ENCODE data around the gene DHTKD1.
A peak's percentile ranks its signal among the peaks of the same experiment; 100 is the strongest.
"Not testable (repeated sequence)": the region's sequence is repeated elsewhere in the genome, so short reads cannot be mapped to it uniquely, and the experiment has no call there.

The DHTKD1 gene

DNA sequence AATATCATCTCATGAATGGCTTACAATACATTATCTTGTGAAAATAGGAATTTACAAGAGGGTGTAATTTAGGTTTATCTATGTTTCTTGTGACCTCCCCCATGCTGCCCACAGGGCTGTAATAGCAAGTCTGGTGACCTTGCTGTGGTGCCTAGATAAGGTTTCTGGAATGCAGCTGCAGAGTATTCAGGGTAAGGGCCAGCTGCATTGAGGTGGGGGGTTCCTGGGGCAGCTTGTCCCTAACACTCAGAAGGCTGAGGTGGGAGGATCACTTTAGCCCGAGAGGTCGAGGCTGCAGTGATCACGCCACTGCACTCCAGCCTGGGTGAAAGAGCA is 5.3 kb upstream of the DHTKD1 start:
- no peak for ATAC-seq (ENCODE audit: low read depth)
- H3K9me3 ChIP-seq (ENCODE audit: severe bottlenecking): no peaks in the 10 kb centered on the region
- H3K27me3 ChIP-seq (ENCODE audit: insufficient read depth, poor library complexity, severe bottlenecking): no peaks in the 10 kb centered on the region
- H3K36me3 ChIP-seq (ENCODE audit: low read depth): no peaks in the 10 kb centered on the region
- DNase-seq (ENCODE audit: low spot score): no peak
- H3K4me3 ChIP-seq (ENCODE audit: severe bottlenecking): no peak overlapping the region
- no peak overlapping the region for H3K27ac ChIP-seq (ENCODE audit: poor library complexity, severe bottlenecking)
- TF ChIP-seq, protein P1, sequence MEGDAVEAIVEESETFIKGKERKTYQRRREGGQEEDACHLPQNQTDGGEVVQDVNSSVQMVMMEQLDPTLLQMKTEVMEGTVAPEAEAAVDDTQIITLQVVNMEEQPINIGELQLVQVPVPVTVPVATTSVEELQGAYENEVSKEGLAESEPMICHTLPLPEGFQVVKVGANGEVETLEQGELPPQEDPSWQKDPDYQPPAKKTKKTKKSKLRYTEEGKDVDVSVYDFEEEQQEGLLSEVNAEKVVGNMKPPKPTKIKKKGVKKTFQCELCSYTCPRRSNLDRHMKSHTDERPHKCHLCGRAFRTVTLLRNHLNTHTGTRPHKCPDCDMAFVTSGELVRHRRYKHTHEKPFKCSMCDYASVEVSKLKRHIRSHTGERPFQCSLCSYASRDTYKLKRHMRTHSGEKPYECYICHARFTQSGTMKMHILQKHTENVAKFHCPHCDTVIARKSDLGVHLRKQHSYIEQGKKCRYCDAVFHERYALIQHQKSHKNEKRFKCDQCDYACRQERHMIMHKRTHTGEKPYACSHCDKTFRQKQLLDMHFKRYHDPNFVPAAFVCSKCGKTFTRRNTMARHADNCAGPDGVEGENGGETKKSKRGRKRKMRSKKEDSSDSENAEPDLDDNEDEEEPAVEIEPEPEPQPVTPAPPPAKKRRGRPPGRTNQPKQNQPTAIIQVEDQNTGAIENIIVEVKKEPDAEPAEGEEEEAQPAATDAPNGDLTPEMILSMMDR (IDR thresholded peaks at IDR 0.05; ENCODE audit: poor library complexity, severe bottlenecking): no peak
- H3K4me1 ChIP-seq (ENCODE audit: insufficient read depth, poor library complexity, severe bottlenecking): peaks cover 6% of the 10 kb centered on the region

DNA sequence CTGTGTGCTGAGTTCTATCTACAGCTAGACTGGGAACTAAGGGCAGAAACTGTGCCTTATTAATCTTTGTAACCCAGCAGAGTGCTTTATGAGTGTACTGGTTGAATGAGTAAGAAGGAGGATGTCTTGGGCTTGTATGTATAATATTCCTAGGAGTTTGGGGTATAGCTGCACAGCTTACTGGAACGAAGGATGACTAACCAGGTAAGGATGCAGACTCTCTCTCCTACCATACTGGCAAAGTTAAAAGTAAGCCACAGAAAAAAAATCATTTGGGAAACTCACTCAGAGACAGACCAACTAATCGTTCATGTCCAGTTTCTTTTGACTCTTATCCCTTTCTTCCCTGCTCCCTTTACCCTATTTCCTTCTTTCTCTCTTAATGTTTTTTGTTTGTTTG is 1.4 kb upstream of the DHTKD1 start:
- peaks cover 6% of the 10 kb centered on the region for H3K4me1 ChIP-seq (ENCODE audit: insufficient read depth, poor library complexity, severe bottlenecking)
- H3K27me3 ChIP-seq (ENCODE audit: insufficient read depth, poor library complexity, severe bottlenecking): no peaks in the 10 kb centered on the region
- peak overlapping the region; percentile 62 for H3K27ac ChIP-seq (ENCODE audit: poor library complexity, severe bottlenecking)
- no peak overlapping the region for H3K4me3 ChIP-seq (ENCODE audit: severe bottlenecking)
- no peaks in the 10 kb centered on the region for H3K9me3 ChIP-seq (ENCODE audit: severe bottlenecking)
- TF ChIP-seq, protein P1 (IDR thresholded peaks at IDR 0.05; ENCODE audit: poor library complexity, severe bottlenecking): no peak
- ATAC-seq (ENCODE audit: low read depth) (peak; percentile 65), DNase-seq (ENCODE audit: low spot score) (no peak)
- no peaks in the 10 kb centered on the region for H3K36me3 ChIP-seq (ENCODE audit: low read depth)

DNA sequence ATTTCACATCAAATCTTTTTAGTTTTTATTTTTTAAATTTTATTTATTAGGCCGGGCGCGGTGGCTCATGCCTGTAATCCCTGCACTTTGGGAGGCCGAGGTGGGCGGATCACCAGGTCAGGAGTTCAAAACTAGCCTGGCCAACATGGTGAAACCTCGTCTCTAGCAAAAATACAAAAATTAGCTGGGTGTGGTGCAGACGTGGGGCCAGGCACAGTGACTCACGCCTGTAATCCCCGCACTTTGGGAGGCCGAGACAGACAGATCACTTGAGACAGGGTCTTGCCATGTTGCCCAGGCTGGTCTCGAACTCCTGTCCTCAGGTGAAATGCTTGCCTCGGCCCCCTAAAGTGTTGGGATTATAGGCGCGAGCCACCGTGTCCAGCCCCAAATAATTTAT is 2.7 kb downstream of the DHTKD1 start:
- H3K27ac ChIP-seq (ENCODE audit: poor library complexity, severe bottlenecking); ATAC-seq (ENCODE audit: low read depth); H3K27me3 ChIP-seq (ENCODE audit: insufficient read depth, poor library complexity, severe bottlenecking); H3K4me1 ChIP-seq (ENCODE audit: insufficient read depth, poor library complexity, severe bottlenecking); H3K36me3 ChIP-seq (ENCODE audit: low read depth); DNase-seq (ENCODE audit: low spot score); H3K9me3 ChIP-seq (ENCODE audit: severe bottlenecking); H3K4me3 ChIP-seq (ENCODE audit: severe bottlenecking): not testable (repeated sequence)

DNA sequence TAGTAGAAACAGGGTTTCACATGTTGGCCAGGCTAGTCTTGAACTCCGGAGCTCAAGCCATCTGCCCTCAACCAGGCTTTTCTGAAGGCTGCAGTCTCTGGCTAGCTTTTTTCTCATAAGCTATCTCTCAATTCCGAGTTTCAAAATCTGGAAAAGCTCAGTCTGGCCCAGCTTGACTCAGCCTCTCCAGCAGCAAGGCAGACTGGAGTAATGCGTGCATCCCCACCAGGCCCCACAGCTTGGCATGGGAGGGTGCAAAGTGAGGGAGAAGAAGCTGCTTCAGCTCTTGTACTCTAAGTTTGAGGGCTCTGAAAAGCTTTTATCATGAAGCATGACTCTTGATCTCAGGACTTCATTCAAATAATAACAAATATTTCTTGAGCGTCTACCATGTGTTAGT is 4.8 kb downstream of the DHTKD1 start:
- no peak for DNase-seq (ENCODE audit: low spot score)

GRCh38 chr10:12077580-12078180 is 8.9 kb downstream of the DHTKD1 start:
- Histone ChIP-seq H3K4me3 (ENCODE audit: severe bottlenecking) (no peak overlapping the region), H3K36me3 (ENCODE audit: low read depth) (0 out of 2 replicates have a peak, but pooled peaks cover 7% of the 10 kb centered on the region), H3K9me3 (ENCODE audit: severe bottlenecking) (no peaks in the 10 kb centered on the region), H3K27me3 (ENCODE audit: insufficient read depth, poor library complexity, severe bottlenecking) (no peaks in the 10 kb centered on the region), H3K27ac (ENCODE audit: poor library complexity, severe bottlenecking) (no peak overlapping the region), H3K4me1 (ENCODE audit: insufficient read depth, poor library complexity, severe bottlenecking) (no peaks in the 10 kb centered on the region)
- no peak for ATAC-seq (ENCODE audit: low read depth)
- DNase-seq (ENCODE audit: low spot score): no peak
- TF ChIP-seq, protein P1 (IDR thresholded peaks at IDR 0.05; ENCODE audit: poor library complexity, severe bottlenecking): no peak

More for the DNA sequence above, 4.8 kb downstream of the DHTKD1 start:
- TF ChIP-seq, protein P1 (IDR thresholded peaks at IDR 0.05; ENCODE audit: poor library complexity, severe bottlenecking): no peak
- no peak overlapping the region for H3K27ac ChIP-seq (ENCODE audit: poor library complexity, severe bottlenecking)
- H3K4me1 ChIP-seq (ENCODE audit: insufficient read depth, poor library complexity, severe bottlenecking): no peaks in the 10 kb centered on the region
- no peaks in the 10 kb centered on the region for H3K36me3 ChIP-seq (ENCODE audit: low read depth)
- H3K4me3 ChIP-seq (ENCODE audit: severe bottlenecking): no peak overlapping the region
- ATAC-seq (ENCODE audit: low read depth): no peak
- no peaks in the 10 kb centered on the region for H3K27me3 ChIP-seq (ENCODE audit: insufficient read depth, poor library complexity, severe bottlenecking)
- H3K9me3 ChIP-seq (ENCODE audit: severe bottlenecking): no peaks in the 10 kb centered on the region

Data from RWPE2 (cell line).